ENCODE results near the gene KLHDC7B.
A peak's percentile ranks its signal among the peaks of the same experiment; 100 is the strongest.

The KLHDC7B gene

GRCh38 chr22:50507991-50508884 is 37.5 kb upstream of the KLHDC7B start, which contains the start of gene NCAPH2:
NCAPH2 (plus strand) TSS chr22:50508224; CDS start chr22:50508338, 114 bp downstream.
- TF ChIP-seq CTCF (conservative IDR thresholded peaks at IDR 0.05; ENCODE audit: low read length) (no peak), EZH2phosphoT487 (IDR thresholded peaks at IDR 0.05; ENCODE audit: borderline replicate concordance) (no peak)
- H3K79me2 ChIP-seq (ENCODE audit: insufficient read depth, low read length): peaks cover 72% of the 10 kb centered on the region
- H3K9me3 ChIP-seq (ENCODE audit: insufficient read depth, low read depth, low read length): no peaks in the 10 kb centered on the region
- H3K9ac ChIP-seq (ENCODE audit: low read depth, low read length, poor library complexity, severe bottlenecking): peak within 1 kb of the TSS; percentile 95
- no peaks in the 10 kb centered on the region for H3K36me3 ChIP-seq (ENCODE audit: insufficient read depth, low read length)
- H4K20me1 ChIP-seq (ENCODE audit: insufficient read depth, low read length, poor library complexity, severe bottlenecking): peaks cover 10% of the 10 kb centered on the region
- peak within 1 kb of the TSS; percentile 93 for H2AFZ ChIP-seq (ENCODE audit: low read length)
- H3K9me2 ChIP-seq (replicated peaks; ENCODE audit: low read depth, low read length): no peaks in the 10 kb centered on the region
- H3K4me1 ChIP-seq (ENCODE audit: insufficient read depth, low read length, poor library complexity, severe bottlenecking): peaks cover 21% of the 10 kb centered on the region
- H3K4me2 ChIP-seq (ENCODE audit: low read depth, low read length, poor library complexity, severe bottlenecking): peak within 1 kb of the TSS; percentile 89
- peak within 1 kb of the TSS; percentile 94 for H3K4me3 ChIP-seq (ENCODE audit: low read length, poor library complexity, severe bottlenecking)
- H3F3A ChIP-seq (ENCODE audit: low read depth): no peaks in the 10 kb centered on the region
- no peaks in the 10 kb centered on the region for H3K27me3 ChIP-seq (ENCODE audit: insufficient read depth, low read length, poor library complexity, severe bottlenecking)

- Histone ChIP-seq H3K4me2 (ENCODE audit: low read depth, low read length, poor library complexity, severe bottlenecking) (peak overlapping the region; percentile 89), H2AFZ (ENCODE audit: low read length) (peak overlapping the region; percentile 88; the same call in 1 of the 2 replicates), H3K79me2 (ENCODE audit: insufficient read depth, low read length) (peaks cover 79% of the 10 kb centered on the region), H3K4me1 (ENCODE audit: insufficient read depth, low read length, poor library complexity, severe bottlenecking) (peaks cover 24% of the 10 kb centered on the region), H3F3A (ENCODE audit: low read depth) (no peaks in the 10 kb centered on the region), H3K4me3 (ENCODE audit: low read length, poor library complexity, severe bottlenecking) (peak overlapping the region; percentile 77), H3K9ac (ENCODE audit: low read depth, low read length, poor library complexity, severe bottlenecking) (peak overlapping the region; percentile 76), H4K20me1 (ENCODE audit: insufficient read depth, low read length, poor library complexity, severe bottlenecking) (peaks cover 10% of the 10 kb centered on the region), H3K36me3 (ENCODE audit: insufficient read depth, low read length) (no peaks in the 10 kb centered on the region), H3K27me3 (ENCODE audit: insufficient read depth, low read length, poor library complexity, severe bottlenecking) (no peaks in the 10 kb centered on the region), H3K9me3 (ENCODE audit: insufficient read depth, low read depth, low read length) (no peaks in the 10 kb centered on the region), H3K9me2 (replicated peaks; ENCODE audit: low read depth, low read length) (no peaks in the 10 kb centered on the region)
- TF ChIP-seq EZH2phosphoT487 (IDR thresholded peaks at IDR 0.05; ENCODE audit: borderline replicate concordance): no peak
Measured at GRCh38 chr22:50508897-50509296, 36.8 kb upstream of the KLHDC7B start.

GRCh38 chr22:50513175-50513574 is 32.5 kb upstream of the KLHDC7B start:
- Histone ChIP-seq H3K4me3 (ENCODE audit: low read length, poor library complexity, severe bottlenecking) (peak overlapping the region; percentile 33), H3K27me3 (ENCODE audit: insufficient read depth, low read length, poor library complexity, severe bottlenecking) (no peaks in the 10 kb centered on the region), H3F3A (ENCODE audit: low read depth) (no peaks in the 10 kb centered on the region), H3K4me1 (ENCODE audit: insufficient read depth, low read length, poor library complexity, severe bottlenecking) (peaks cover 32% of the 10 kb centered on the region), H3K36me3 (ENCODE audit: insufficient read depth, low read length) (peaks cover 10% of the 10 kb centered on the region; the same call in 1 of the 2 replicates), H4K20me1 (ENCODE audit: insufficient read depth, low read length, poor library complexity, severe bottlenecking) (peaks cover 19% of the 10 kb centered on the region), H3K9me2 (replicated peaks; ENCODE audit: low read depth, low read length) (no peaks in the 10 kb centered on the region), H3K9me3 (ENCODE audit: insufficient read depth, low read depth, low read length) (no peaks in the 10 kb centered on the region), H3K9ac (ENCODE audit: low read depth, low read length, poor library complexity, severe bottlenecking) (peak overlapping the region; percentile 31), H3K4me2 (ENCODE audit: low read depth, low read length, poor library complexity, severe bottlenecking) (peak overlapping the region; percentile 48), H2AFZ (ENCODE audit: low read length) (no peak overlapping the region), H3K79me2 (ENCODE audit: insufficient read depth, low read length) (peaks cover 85% of the 10 kb centered on the region)
- no peak for TF ChIP-seq EZH2phosphoT487 (IDR thresholded peaks at IDR 0.05; ENCODE audit: borderline replicate concordance)
- TF ChIP-seq CTCF (conservative IDR thresholded peaks at IDR 0.05; ENCODE audit: low read length): no peak

All from Loucy (cell line).